Activated B cell treated with CpG ODN at 0.5 μM for 24 hours (primary cell): ENCODE results near the gene MCM3AP. TPM values are rescaled to one million over a fixed set of nuclear protein-coding genes. Genes with fewer than 3 reads are reported as not detected.
"Not testable (repeated sequence)": the region's sequence is repeated elsewhere in the genome, so short reads cannot be mapped to it uniquely, and the experiment has no call there.

Experiments
- ATAC-seq: fragments of 200-7000 bp; cut with Tn5 transposase; one replicate; pipeline ENCODE4 v1.10.0; 2021; ENCODE audit warnings: low read depth, mild to moderate bottlenecking, moderate library complexity
- CTCF ChIA-PET: fragments of 350-600 bp; sonication (Branson Sonifier 250); formaldehyde crosslinking; loops from one replicate; lab custom pipeline; 2021; ENCODE audit warnings: antibody characterized with exemption; lab: Charles Lee
- POLR2A ChIA-PET: fragments of 350-600 bp; sonication (Branson Sonifier 250); formaldehyde crosslinking; loops from one replicate; lab custom pipeline; 2021; ENCODE audit warnings: antibody characterized with exemption; lab: Charles Lee
- DNase-seq: peaks from one replicate; pipeline ENCODE4 v3.0.0; 2022
- H3K27ac Mint-ChIP-seq: one replicate; pipeline ENCODE4 v1.8.0; 2020; ENCODE audit warnings: mixed read lengths
- H3K27me3 Mint-ChIP-seq: one replicate; pipeline ENCODE4 v1.8.0; 2021; ENCODE audit warnings: mixed read lengths
- H3K36me3 Mint-ChIP-seq: one replicate; pipeline ENCODE4 v1.8.0; 2021; ENCODE audit warnings: low read depth, mixed read lengths
- H3K4me1 Mint-ChIP-seq: one replicate; pipeline ENCODE4 v1.8.0; 2021; ENCODE audit warnings: mixed read lengths
- H3K4me3 Mint-ChIP-seq: one replicate; pipeline ENCODE4 v1.8.0; 2020; ENCODE audit warnings: mild to moderate bottlenecking, mixed read lengths
- H3K9me3 Mint-ChIP-seq: one replicate; pipeline ENCODE4 v1.8.0; 2020; ENCODE audit warnings: mixed read lengths
- CTCF ChIP-seq: fragments of 200-600 bp; IDR thresholded peaks from one replicate; pipeline ENCODE4 v1.8.0; 2022; ENCODE audit warnings: antibody characterized with exemption, mild to moderate bottlenecking
- intact Hi-C: fragments of 100-400 bp; cut with micrococcal nuclease; formaldehyde crosslinking; loops from one replicate; pipeline ENCODE4 v1.15.1; 2024
- total RNA-seq: library from RNA; stranded (reverse); gene quantifications from 2 replicates; pipeline ENCODE4 v1.2.3, GENCODE V29; 2022

The MCM3AP gene
- total RNA-seq, 1 donor from 2014 or later, result 147 TPM

- ATAC-seq (no peak), DNase-seq (no peak)
- ChIA-PET POLR2A (no interaction called here), CTCF (no interaction called here)
- Mint-ChIP-seq H3K4me1 (no peaks in the 10 kb centered on the region), H3K9me3 (no peaks in the 10 kb centered on the region), H3K36me3 (peaks cover 75% of the 10 kb centered on the region), H3K27ac (no peak overlapping the region), H3K27me3 (no peaks in the 10 kb centered on the region), H3K4me3 (no peak overlapping the region)
- TF ChIP-seq CTCF, result no peak
- intact Hi-C loops, result no loop called here
These were observed 80.2 kb downstream of the MCM3AP start for GRCh38 chr21:46205166-46205565.

DNA sequence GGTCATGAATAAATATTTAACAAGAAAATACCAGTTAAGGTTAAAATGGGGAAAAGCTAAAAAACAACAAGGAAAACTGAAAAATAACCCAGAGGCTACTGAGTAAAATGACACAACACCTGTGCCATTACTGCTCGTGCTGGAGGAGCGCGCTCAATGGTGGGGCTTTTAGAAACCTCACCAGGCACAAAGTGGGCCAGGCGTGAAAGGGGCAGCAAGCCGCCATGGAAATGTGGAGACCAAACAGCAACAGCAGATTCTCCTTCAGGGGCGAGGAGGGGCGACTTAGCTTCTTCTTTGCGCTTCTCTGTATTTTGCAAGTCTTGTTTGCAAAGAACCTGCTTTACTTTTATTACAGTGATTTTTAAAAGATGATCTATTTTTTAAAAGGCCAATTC is 82.2 kb downstream of the MCM3AP start:
- H3K4me1 Mint-ChIP-seq, result no peaks in the 10 kb centered on the region
- intact Hi-C loops, result no loop called here
- ATAC-seq (no peak), DNase-seq (no peak)
- H3K36me3 Mint-ChIP-seq, result peaks cover 79% of the 10 kb centered on the region
- H3K9me3 Mint-ChIP-seq, result no peaks in the 10 kb centered on the region
- POLR2A ChIA-PET, result no interaction called here
- no peak for TF ChIP-seq CTCF
- CTCF ChIA-PET, result interaction anchor here (0.6 kb wide), 1 partner anchor 132 kb away, joined by 3 read pairs; no protein-coding TSS in a partner anchor
- no peak overlapping the region for H3K4me3 Mint-ChIP-seq
- no peaks in the 10 kb centered on the region for H3K27me3 Mint-ChIP-seq
- no peak overlapping the region for H3K27ac Mint-ChIP-seq

GRCh38 chr21:46202592-46203202 is 82.7 kb downstream of the MCM3AP start:
- Mint-ChIP-seq H3K27ac (no peak overlapping the region), H3K4me1 (no peaks in the 10 kb centered on the region), H3K27me3 (no peaks in the 10 kb centered on the region), H3K36me3 (peaks cover 79% of the 10 kb centered on the region), H3K4me3 (no peak overlapping the region), H3K9me3 (no peaks in the 10 kb centered on the region)
- DNase-seq (no peak), ATAC-seq (no peak)
- intact Hi-C loops, result no loop called here
- ChIA-PET POLR2A (no interaction called here), CTCF (interaction anchor here (0.6 kb wide), 1 partner anchor 133 kb away, joined by 3 read pairs; no protein-coding TSS in a partner anchor)
- no peak for TF ChIP-seq CTCF

- CTCF ChIA-PET, DNase-seq, H3K4me3 Mint-ChIP-seq, H3K27ac Mint-ChIP-seq, H3K9me3 Mint-ChIP-seq, POLR2A ChIA-PET, intact Hi-C loops, ATAC-seq, H3K27me3 Mint-ChIP-seq, H3K4me1 Mint-ChIP-seq: not testable (repeated sequence)
- peaks cover 83% of the 10 kb centered on the region for H3K36me3 Mint-ChIP-seq
These were observed 84.3 kb downstream of the MCM3AP start for GRCh38 chr21:46200877-46201803.

DNA sequence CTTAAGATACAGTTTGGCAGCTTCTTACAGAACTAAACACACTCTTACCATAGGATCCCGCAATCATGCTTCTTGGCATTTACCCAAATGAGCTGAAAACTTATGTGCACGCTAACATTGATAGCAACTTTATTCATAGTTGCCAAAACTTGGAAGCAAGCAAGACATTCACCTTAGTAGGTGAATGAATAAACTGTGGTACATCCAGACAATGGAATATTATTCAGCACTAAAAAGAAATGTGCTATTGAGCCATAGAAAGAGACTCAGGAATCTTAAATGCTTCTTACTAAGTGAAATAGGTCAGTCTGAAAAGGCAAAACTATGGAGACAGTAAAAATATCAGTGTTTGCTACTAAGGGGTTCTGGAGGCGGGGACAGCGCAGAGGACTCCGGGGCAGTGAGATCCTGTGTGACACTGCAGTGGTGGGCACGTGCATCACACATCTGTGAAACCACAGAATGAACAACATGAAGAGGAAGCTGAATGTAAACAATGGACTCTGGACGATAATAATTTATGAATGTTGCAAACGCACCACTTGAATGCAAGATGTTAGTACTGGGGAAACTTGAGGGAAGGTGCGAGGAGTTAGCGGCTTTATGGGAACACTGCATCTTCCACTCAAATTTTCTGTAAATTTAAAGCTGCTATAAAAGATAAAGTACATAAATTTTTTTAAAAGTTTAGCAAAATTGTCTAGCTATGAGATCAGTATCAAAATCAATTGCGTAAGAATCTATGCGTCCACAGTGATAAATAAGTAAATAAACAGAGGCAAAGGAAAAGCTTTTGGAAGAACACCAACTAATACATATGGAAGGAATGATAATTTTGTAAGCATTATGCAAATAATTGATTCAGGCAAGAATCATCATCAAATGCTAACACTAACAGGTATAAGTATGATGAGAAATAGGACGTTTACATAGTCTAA is 85.7 kb downstream of the MCM3AP start:
- CTCF ChIA-PET, result no interaction called here
- POLR2A ChIA-PET, result no interaction called here

More for the DNA sequence above, 85.7 kb downstream of the MCM3AP start:
- H3K27me3 Mint-ChIP-seq, result no peaks in the 10 kb centered on the region
- intact Hi-C loops, result no loop called here
- no peak overlapping the region for H3K27ac Mint-ChIP-seq
- H3K9me3 Mint-ChIP-seq, result no peaks in the 10 kb centered on the region
- H3K36me3 Mint-ChIP-seq, result peaks cover 81% of the 10 kb centered on the region
- no peak for TF ChIP-seq CTCF
- DNase-seq (no peak), ATAC-seq (no peak)
- no peak overlapping the region for H3K4me3 Mint-ChIP-seq
- no peaks in the 10 kb centered on the region for H3K4me1 Mint-ChIP-seq
